ENCODE data around the gene HAGH. TPM values are rescaled to one million over a fixed set of nuclear protein-coding genes. Genes with fewer than 3 reads are reported as not detected.

HAGH gene
- polyA plus RNA-seq, 1 donor (not counting 4 experiments of a cell fraction or from before 2014, with no cell fraction given) = 17.7 TPM

DNA sequence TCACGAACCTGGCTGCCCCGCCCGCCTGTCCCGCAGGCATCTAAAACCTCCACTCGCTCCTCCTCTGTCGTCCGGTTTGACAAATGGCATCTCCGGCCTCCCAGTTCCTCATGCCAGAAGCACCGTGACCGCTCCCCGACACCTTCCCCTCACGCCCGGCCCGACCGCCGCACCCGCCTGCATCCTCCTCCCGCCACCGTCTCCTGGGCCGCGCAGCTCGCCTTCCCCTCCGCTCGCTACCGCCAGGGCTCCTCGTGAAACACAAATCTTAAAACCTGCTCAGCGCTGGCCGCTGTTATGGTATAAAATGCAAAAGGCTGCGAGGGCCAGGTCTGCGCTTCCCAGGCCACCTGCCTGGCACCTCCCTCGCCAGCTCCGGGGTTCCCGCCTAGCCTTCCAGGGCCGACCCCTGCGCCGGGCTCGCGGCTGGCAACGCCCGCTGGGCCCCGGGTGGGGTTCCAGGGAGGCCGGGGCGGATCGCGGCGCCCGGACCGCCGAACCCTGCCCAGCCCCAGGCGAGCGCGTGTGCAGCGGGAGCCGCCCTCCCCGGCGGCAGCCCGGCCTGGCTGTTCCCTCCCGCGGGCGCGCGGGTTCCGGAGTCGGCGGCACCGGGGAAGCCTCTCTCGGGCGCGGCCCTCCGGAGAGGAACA lies 44.7 kb downstream of the HAGH start:
- DNase-seq (ENCODE audit: low read depth, low spot score) = no peak
- H3K36me3 ChIP-seq (ENCODE audit: control insufficient read depth in 2 of 2, extremely low read depth in 1 of 2, insufficient read depth in 2 of 2, low read length in 2 of 2) = peaks cover 0 to 12% of the 10 kb centered on the region in 2 experiments
- H3K79me2 ChIP-seq (ENCODE audit: control insufficient read depth, insufficient read depth, low read length) = peaks cover 34% of the 10 kb centered on the region
- no peaks in the 10 kb centered on the region for H3K27me3 ChIP-seq (ENCODE audit: control insufficient read depth, extremely low read depth, insufficient read depth, low read length)
- peak overlapping the region; percentile 84 to 92 (median 86) for H3K4me3 ChIP-seq (ENCODE audit: control insufficient read depth in 2 of 3, extremely low read depth in 1 of 3, insufficient read depth in 2 of 3, low read depth in 1 of 3, low read length in 3 of 3)
- H4K20me1 ChIP-seq (ENCODE audit: control insufficient read depth, extremely low read depth, insufficient read depth, low read length) = no peaks in the 10 kb centered on the region
- H3K9me1 ChIP-seq (ENCODE audit: control insufficient read depth, extremely low read depth, insufficient read depth, low read length) = peaks cover 4% of the 10 kb centered on the region
- H2AFZ ChIP-seq (ENCODE audit: control insufficient read depth, low read length) = no peak overlapping the region
- dilution Hi-C loops (cut with MboI; ENCODE audit: extremely low pct_ligation_motif_present, low sequenced_read_pairs) = no loop called here
- H3K9me3 ChIP-seq (ENCODE audit: control insufficient read depth, low read depth, low read length) = no peaks in the 10 kb centered on the region
- FAIRE-seq = no peak
- H3K4me1 ChIP-seq (ENCODE audit: control insufficient read depth, extremely low read depth, insufficient read depth, low read length) = peaks cover 17% of the 10 kb centered on the region
- TF ChIP-seq EZH2 (IDR thresholded peaks at IDR 0.05; ENCODE audit: low read length) = no peak
- TF ChIP-seq, protein P1, sequence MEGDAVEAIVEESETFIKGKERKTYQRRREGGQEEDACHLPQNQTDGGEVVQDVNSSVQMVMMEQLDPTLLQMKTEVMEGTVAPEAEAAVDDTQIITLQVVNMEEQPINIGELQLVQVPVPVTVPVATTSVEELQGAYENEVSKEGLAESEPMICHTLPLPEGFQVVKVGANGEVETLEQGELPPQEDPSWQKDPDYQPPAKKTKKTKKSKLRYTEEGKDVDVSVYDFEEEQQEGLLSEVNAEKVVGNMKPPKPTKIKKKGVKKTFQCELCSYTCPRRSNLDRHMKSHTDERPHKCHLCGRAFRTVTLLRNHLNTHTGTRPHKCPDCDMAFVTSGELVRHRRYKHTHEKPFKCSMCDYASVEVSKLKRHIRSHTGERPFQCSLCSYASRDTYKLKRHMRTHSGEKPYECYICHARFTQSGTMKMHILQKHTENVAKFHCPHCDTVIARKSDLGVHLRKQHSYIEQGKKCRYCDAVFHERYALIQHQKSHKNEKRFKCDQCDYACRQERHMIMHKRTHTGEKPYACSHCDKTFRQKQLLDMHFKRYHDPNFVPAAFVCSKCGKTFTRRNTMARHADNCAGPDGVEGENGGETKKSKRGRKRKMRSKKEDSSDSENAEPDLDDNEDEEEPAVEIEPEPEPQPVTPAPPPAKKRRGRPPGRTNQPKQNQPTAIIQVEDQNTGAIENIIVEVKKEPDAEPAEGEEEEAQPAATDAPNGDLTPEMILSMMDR (optimal IDR thresholded peaks at IDR 0.05 in 1 of 3, IDR thresholded peaks at IDR 0.05 in 1 of 3, conservative IDR thresholded peaks at IDR 0.05 in 1 of 3; ENCODE audit: extremely low read depth in 1 of 3, insufficient read depth in 2 of 3, low read length in 3 of 3) = peak in 2 of 3 experiments; percentile 15 to 29
- H3K4me2 ChIP-seq (ENCODE audit: control insufficient read depth, extremely low read depth, insufficient read depth, low read depth, low read length) = peak overlapping the region; percentile 89
- peak overlapping the region; percentile 22 for H3K27ac ChIP-seq (ENCODE audit: control insufficient read depth, insufficient read depth, low read length)
- H3K9ac ChIP-seq (ENCODE audit: control insufficient read depth, extremely low read depth, insufficient read depth, low read length) = peak overlapping the region; percentile 76

DNA sequence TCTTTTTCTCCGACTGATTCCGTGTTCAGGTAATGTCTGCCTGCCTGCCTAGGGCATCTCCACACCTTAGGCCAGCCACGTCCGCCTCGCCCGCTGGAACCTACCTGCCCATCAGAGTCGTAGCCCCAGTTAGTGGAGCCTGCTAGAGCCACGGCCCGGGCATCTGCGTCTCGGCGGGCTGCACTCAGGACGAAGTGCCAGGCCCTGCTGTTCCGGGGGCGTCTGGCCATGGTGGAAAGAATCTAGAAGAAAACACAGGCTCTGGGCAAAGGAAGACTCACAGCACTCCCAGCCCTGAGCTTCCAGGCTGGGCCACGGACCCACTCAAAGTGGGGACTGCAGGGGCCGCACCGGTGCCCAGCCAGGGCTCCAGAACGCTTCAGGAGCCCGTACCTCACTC lies 45.4 kb downstream of the HAGH start:
- Histone ChIP-seq H3K4me1 (ENCODE audit: control insufficient read depth, extremely low read depth, insufficient read depth, low read length) (peaks cover 17% of the 10 kb centered on the region), H3K27ac (ENCODE audit: control insufficient read depth, insufficient read depth, low read length) (peak overlapping the region; percentile 22), H3K9ac (ENCODE audit: control insufficient read depth, extremely low read depth, insufficient read depth, low read length) (peak overlapping the region; percentile 76), H3K36me3 (ENCODE audit: control insufficient read depth in 2 of 2, extremely low read depth in 1 of 2, insufficient read depth in 2 of 2, low read length in 2 of 2) (peaks cover 0 to 12% of the 10 kb centered on the region in 2 experiments), H3K4me3 (ENCODE audit: control insufficient read depth in 2 of 3, extremely low read depth in 1 of 3, insufficient read depth in 2 of 3, low read depth in 1 of 3, low read length in 3 of 3) (peak overlapping the region; percentile 84 to 92 (median 86)), H3K79me2 (ENCODE audit: control insufficient read depth, insufficient read depth, low read length) (peaks cover 28% of the 10 kb centered on the region), H3K9me3 (ENCODE audit: control insufficient read depth, low read depth, low read length) (no peaks in the 10 kb centered on the region), H2AFZ (ENCODE audit: control insufficient read depth, low read length) (no peak overlapping the region), H3K4me2 (ENCODE audit: control insufficient read depth, extremely low read depth, insufficient read depth, low read depth, low read length) (peak overlapping the region; percentile 89), H3K27me3 (ENCODE audit: control insufficient read depth, extremely low read depth, insufficient read depth, low read length) (no peaks in the 10 kb centered on the region), H3K9me1 (ENCODE audit: control insufficient read depth, extremely low read depth, insufficient read depth, low read length) (peaks cover 4% of the 10 kb centered on the region), H4K20me1 (ENCODE audit: control insufficient read depth, extremely low read depth, insufficient read depth, low read length) (no peaks in the 10 kb centered on the region)
- TF ChIP-seq, protein P1 (optimal IDR thresholded peaks at IDR 0.05 in 1 of 3, IDR thresholded peaks at IDR 0.05 in 1 of 3, conservative IDR thresholded peaks at IDR 0.05 in 1 of 3; ENCODE audit: extremely low read depth in 1 of 3, insufficient read depth in 2 of 3, low read length in 3 of 3) = no peak
- no peak for TF ChIP-seq EZH2 (IDR thresholded peaks at IDR 0.05; ENCODE audit: low read length)
- no peak for DNase-seq (ENCODE audit: low read depth, low spot score)
- dilution Hi-C loops (cut with MboI; ENCODE audit: extremely low pct_ligation_motif_present, low sequenced_read_pairs) = no loop called here
- no peak for FAIRE-seq
